Brain microvascular endothelial cell (primary cell): ENCODE results near the gene TMA7.

Source experiments
- DNase-seq: peaks from one replicate; pipeline ENCODE4 v3.0.0-alpha.2; 2020
- H3K27ac ChIP-seq: fragments of 250-450 bp; sonication (Bioruptor Pico); 2 replicates; pipeline ENCODE4 v1.5.1; 2020; ENCODE audit warnings: mild to moderate bottlenecking, moderate library complexity
- H3K27me3 ChIP-seq: fragments of 250-450 bp; sonication (Bioruptor Pico); replicated peaks from 2 replicates; pipeline ENCODE4 v1.5.1; 2020; ENCODE audit warnings: mild to moderate bottlenecking
- H3K36me3 ChIP-seq: fragments of 250-450 bp; sonication (Bioruptor Pico); replicated peaks from 2 replicates; pipeline ENCODE4 v1.5.1; 2020; ENCODE audit warnings: mild to moderate bottlenecking
- H3K4me3 ChIP-seq: 2 replicates; pipeline ENCODE4 v1.5.1; 2011; ENCODE audit warnings: low read depth, mild to moderate bottlenecking, control low read depth, low read length, moderate library complexity
- CTCF ChIP-seq: IDR thresholded peaks from 2 replicates; pipeline ENCODE4 v1.5.1; 2011; ENCODE audit warnings: low read depth, mild to moderate bottlenecking, moderate library complexity, low read length, control low read depth, inconsistent platforms; ENCODE audit errors: missing control alignments
- in situ Hi-C: cut with HindIII; loops from 2 replicates; pipeline ENCODE4 v1.10.0; 2017; ENCODE audit warnings: low sequenced_read_pairs, low pct_ligation_motif_present

TMA7 gene

GRCh38 chr3:48431224-48432029 is 8.6 kb upstream of the TMA7 start:
- Histone ChIP-seq H3K27me3 (no peaks in the 10 kb centered on the region), H3K4me3 (no peak overlapping the region), H3K36me3 (peaks cover 2% of the 10 kb centered on the region), H3K27ac (no peak overlapping the region)
- TF ChIP-seq CTCF: no peak
- no peak for DNase-seq
- in situ Hi-C loops: loop anchor here (25.0 kb wide), 1 partner anchor 169 kb away; no protein-coding TSS in a partner anchor

DNA sequence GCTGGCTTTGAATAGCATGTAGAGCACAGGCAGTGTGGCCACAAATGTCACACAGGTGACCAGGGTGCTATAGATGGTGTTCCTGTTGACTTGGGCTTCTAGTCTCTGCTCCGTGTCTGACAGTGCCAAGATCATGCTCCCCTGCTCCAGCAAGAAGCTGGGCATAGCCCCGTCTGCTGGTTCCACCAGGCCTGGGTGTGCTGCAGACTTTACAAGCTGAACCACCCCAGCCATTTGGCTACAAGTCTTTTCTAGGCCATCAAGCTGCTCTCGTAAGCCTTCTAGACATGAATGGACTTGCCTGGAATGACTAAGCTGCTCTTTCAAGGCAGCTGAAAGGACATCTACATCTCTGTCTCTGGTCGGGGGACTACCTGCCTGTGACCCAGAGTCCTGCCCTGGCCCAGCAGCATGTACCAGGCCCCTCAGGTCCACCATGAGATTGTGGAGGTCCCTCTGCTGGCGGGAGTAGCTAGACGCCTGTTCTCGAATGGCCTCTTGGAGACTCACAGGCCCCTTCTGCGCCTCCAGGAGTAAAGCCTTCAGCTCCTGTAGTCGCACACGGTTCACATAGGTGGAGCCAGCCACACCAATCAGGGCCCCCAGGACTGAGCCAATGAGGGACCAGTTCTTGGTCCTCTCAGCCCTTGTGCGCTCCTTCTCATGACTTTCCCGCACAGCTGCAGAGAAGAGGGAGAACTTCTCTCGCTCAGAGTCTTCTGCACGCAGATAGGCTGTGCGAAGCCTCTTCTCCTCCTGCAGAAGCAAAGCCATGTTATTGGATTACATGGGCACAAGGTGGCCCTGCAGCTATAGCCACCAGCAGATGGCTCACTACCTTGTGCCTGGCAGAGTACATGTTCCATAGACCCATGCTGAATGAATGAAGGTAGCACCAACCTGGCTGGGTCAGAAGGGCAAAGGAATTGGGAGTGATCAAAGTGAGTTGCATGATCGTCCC is 7.4 kb upstream of the TMA7 start:
- no peak overlapping the region for H3K4me3 ChIP-seq
- peaks cover 2% of the 10 kb centered on the region for H3K36me3 ChIP-seq
- TF ChIP-seq CTCF: peak; percentile 29
- DNase-seq: no peak
- H3K27me3 ChIP-seq: no peaks in the 10 kb centered on the region
- in situ Hi-C loops: loop anchor here (25.0 kb wide), 1 partner anchor 170 kb away; no protein-coding TSS in a partner anchor
- H3K27ac ChIP-seq: no peak overlapping the region

- Histone ChIP-seq H3K4me3 (no peak overlapping the region), H3K36me3 (peaks cover 2% of the 10 kb centered on the region), H3K27ac (no peak overlapping the region), H3K27me3 (no peaks in the 10 kb centered on the region)
- in situ Hi-C loops: loop anchor here (25.0 kb wide), 1 partner anchor 171 kb away; no protein-coding TSS in a partner anchor
- no peak for DNase-seq
- TF ChIP-seq CTCF: no peak
These were observed 6.5 kb upstream of the TMA7 start for GRCh38 chr3:48433472-48434118.

- DNase-seq: no peak
- TF ChIP-seq CTCF: no peak
- H3K4me3 ChIP-seq: no peak overlapping the region
- H3K27ac ChIP-seq: no peak overlapping the region
- H3K36me3 ChIP-seq: peaks cover 2% of the 10 kb centered on the region
- in situ Hi-C loops: loop anchor here (25.0 kb wide), 1 partner anchor 172 kb away; no protein-coding TSS in a partner anchor
- H3K27me3 ChIP-seq: no peaks in the 10 kb centered on the region
These were observed 5.3 kb upstream of the TMA7 start for GRCh38 chr3:48434591-48435222.

GRCh38 chr3:48435223-48435595 is 4.8 kb upstream of the TMA7 start:
- Histone ChIP-seq H3K36me3 (peaks cover 2% of the 10 kb centered on the region), H3K4me3 (no peak overlapping the region), H3K27ac (no peak overlapping the region), H3K27me3 (no peaks in the 10 kb centered on the region)
- in situ Hi-C loops: loop anchor here (25.0 kb wide), 1 partner anchor 173 kb away; no protein-coding TSS in a partner anchor
- no peak for TF ChIP-seq CTCF
- DNase-seq: no peak
